GM12801 (cell line): ENCODE data around the gene SMOC2.

ENCODE experiments used
- CTCF ChIP-seq: IDR thresholded peaks from one replicate; pipeline ENCODE4 v1.5.1; 2011; ENCODE audit warnings: control low read depth; ENCODE audit not compliant: insufficient read length; ENCODE audit errors: extremely low read depth

Gene SMOC2

DNA sequence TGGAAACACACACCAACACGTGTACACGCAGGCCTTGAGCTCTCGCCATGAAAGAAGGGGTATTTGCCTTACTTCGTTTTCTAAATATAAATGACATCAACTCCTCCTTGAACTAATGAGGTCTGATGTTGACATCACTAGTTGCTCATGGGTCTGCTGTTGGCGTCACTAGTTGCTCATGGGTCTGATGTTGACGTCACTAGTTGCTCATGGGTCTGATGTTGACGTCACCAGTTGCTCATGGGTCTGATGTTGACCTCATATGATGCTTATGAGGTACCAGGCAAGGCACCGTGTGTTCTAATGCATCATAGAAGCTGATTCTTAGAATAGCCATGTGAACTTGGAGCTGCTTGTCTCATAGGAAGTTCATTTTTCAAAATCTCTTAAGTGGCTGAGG, 116.5 kb downstream of the SMOC2 start:
- TF ChIP-seq CTCF = no peak

GRCh38 chr6:168558686-168559085, 117.7 kb downstream of the SMOC2 start:
- no peak for TF ChIP-seq CTCF

DNA sequence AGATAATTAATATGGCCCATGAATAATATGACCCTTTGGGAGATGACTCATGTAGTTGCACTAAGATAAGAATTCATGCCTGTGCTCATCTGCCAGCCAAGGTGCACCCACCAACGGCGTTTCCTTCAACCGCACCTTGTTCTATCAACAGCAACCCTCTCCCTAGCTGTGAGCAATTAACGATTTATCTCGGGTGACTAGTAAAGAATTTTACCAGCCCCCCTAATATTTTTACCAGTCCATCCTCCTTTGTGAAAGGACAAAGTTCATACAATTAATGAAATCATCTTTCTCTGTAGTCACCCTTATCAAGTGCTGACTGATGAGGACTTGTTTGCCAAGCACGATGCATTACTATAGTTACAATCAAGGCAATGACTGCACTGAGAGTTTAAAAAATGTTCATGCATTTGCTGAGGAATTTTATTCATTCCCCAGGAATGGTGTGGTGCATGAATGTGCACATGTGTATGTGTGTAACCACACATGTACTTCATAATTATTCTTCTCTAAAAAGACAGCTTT, 118.7 kb downstream of the SMOC2 start:
- TF ChIP-seq CTCF = no peak

- TF ChIP-seq CTCF = no peak
Measured at GRCh38 chr6:168560126-168560525, 119.1 kb downstream of the SMOC2 start.

GRCh38 chr6:168562576-168563151, 121.7 kb downstream of the SMOC2 start:
- TF ChIP-seq CTCF = no peak

GRCh38 chr6:168563656-168564055, 122.7 kb downstream of the SMOC2 start:
- no peak for TF ChIP-seq CTCF

- TF ChIP-seq CTCF = no peak
Measured at GRCh38 chr6:168565112-168565511, 124.1 kb downstream of the SMOC2 start.
